Measurements from ENCODE around the gene C12orf57. TPM values are rescaled to one million over a fixed set of nuclear protein-coding genes. Genes with fewer than 3 reads are reported as not detected.

Gene C12orf57
- total RNA-seq, 1 experiment from 2014 or later, result 103 TPM

- peaks cover 42% of the 10 kb centered on the region for H3K4me1 Mint-ChIP-seq (ENCODE audit: low read depth, unreplicated experiment)
- CTCF ChIA-PET, result interaction anchor here (0.6 kb wide), 1 partner anchor 36 kb away, joined by 4 read pairs; no protein-coding TSS in a partner anchor
- peaks cover 92% of the 10 kb centered on the region for H3K36me3 Mint-ChIP-seq (ENCODE audit: insufficient read depth, unreplicated experiment)
- H3K27me3 Mint-ChIP-seq (ENCODE audit: unreplicated experiment), result no peaks in the 10 kb centered on the region
- TF ChIP-seq CTCF (IDR thresholded peaks at IDR 0.05; ENCODE audit: unreplicated experiment), result no peak
- H3K4me3 Mint-ChIP-seq (ENCODE audit: low read depth, unreplicated experiment), result no peak overlapping the region
- intact Hi-C loops (cut with micrococcal nuclease; ENCODE audit: unreplicated experiment), result no loop called here
- DNase-seq, result no peak
- H3K9me3 Mint-ChIP-seq (ENCODE audit: low read depth, unreplicated experiment), result no peaks in the 10 kb centered on the region
- H3K27ac Mint-ChIP-seq (ENCODE audit: unreplicated experiment), result no peak overlapping the region
- no TSS peak for BruUV-seq (replicated peaks)
Observed at GRCh38 chr12:6967651-6968100, 23.9 kb downstream of the C12orf57 start.

DNA sequence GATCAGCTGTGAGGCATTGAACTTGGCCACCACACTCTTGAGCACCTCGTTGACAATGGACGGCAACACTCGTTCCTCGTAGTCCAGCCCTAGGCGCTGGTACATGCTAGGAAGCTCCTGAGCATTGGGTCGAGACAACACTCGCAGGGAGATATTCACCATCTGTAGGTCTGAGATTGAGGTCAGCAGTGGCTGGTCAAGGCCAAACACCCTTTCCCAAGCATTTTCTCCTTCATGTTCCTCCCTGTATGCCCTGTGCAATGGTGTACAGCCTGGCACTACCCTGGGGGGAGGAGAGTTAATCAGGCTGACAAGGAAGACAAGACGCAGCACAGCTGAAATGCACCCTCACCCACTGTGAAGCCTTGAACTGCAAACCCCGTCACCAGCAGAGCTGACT is 24.6 kb downstream of the C12orf57 start:
- DNase-seq, result no peak
- H3K36me3 Mint-ChIP-seq (ENCODE audit: insufficient read depth, unreplicated experiment), result peaks cover 92% of the 10 kb centered on the region
- H3K9me3 Mint-ChIP-seq (ENCODE audit: low read depth, unreplicated experiment), result no peaks in the 10 kb centered on the region
- CTCF ChIA-PET, result interaction anchor here (0.6 to 1.5 kb wide), 3 partner anchors 22 to 37 kb away, joined by 4 to 6 read pairs (median 4); no protein-coding TSS in a partner anchor
- no TSS peak for BruUV-seq (replicated peaks)
- no peaks in the 10 kb centered on the region for H3K27me3 Mint-ChIP-seq (ENCODE audit: unreplicated experiment)
- peak overlapping the region; percentile 81 for H3K4me3 Mint-ChIP-seq (ENCODE audit: low read depth, unreplicated experiment)
- intact Hi-C loops (cut with micrococcal nuclease; ENCODE audit: unreplicated experiment), result no loop called here
- TF ChIP-seq CTCF (IDR thresholded peaks at IDR 0.05; ENCODE audit: unreplicated experiment), result no peak
- H3K4me1 Mint-ChIP-seq (ENCODE audit: low read depth, unreplicated experiment), result peaks cover 46% of the 10 kb centered on the region
- H3K27ac Mint-ChIP-seq (ENCODE audit: unreplicated experiment), result peak overlapping the region; percentile 88

DNA sequence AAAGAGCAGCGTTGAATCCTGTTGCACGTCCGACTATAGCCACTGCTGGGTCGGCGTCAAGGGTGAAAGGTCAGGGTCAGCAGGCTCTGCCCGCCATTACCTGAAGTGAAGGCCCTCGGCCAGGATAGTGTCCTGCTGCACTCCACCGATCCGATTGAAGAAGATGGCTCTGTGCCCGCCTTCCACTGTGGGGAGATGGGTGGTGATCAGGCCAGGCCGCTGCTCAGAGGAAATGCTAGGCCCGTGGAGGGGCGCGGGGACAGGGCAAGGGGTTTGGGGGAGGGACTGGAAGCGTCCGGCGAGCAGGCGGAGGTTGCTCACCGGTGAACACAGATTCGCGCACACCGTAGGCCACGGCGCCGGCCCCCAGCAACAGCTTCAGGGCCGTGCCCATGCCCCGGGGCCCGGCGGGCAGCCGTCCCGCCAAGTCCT is 26.3 kb downstream of the C12orf57 start:
- peak overlapping the region; percentile 81 for H3K4me3 Mint-ChIP-seq (ENCODE audit: low read depth, unreplicated experiment)
- intact Hi-C loops (cut with micrococcal nuclease; ENCODE audit: unreplicated experiment), result no loop called here
- CTCF ChIA-PET, result no interaction called here
- TF ChIP-seq CTCF (IDR thresholded peaks at IDR 0.05; ENCODE audit: unreplicated experiment), result no peak
- peak overlapping the region; percentile 88 for H3K27ac Mint-ChIP-seq (ENCODE audit: unreplicated experiment)
- DNase-seq, result no peak
- H3K27me3 Mint-ChIP-seq (ENCODE audit: unreplicated experiment), result no peaks in the 10 kb centered on the region
- H3K4me1 Mint-ChIP-seq (ENCODE audit: low read depth, unreplicated experiment), result peaks cover 40% of the 10 kb centered on the region
- no TSS peak for BruUV-seq (replicated peaks)
- peaks cover 83% of the 10 kb centered on the region for H3K36me3 Mint-ChIP-seq (ENCODE audit: insufficient read depth, unreplicated experiment)
- H3K9me3 Mint-ChIP-seq (ENCODE audit: low read depth, unreplicated experiment), result no peaks in the 10 kb centered on the region

- peaks cover 79% of the 10 kb centered on the region for H3K36me3 Mint-ChIP-seq (ENCODE audit: insufficient read depth, unreplicated experiment)
- CTCF ChIA-PET, result interaction anchor here (1.5 kb wide), 1 partner anchor 12 kb away, joined by 3 read pairs; no protein-coding TSS in a partner anchor
- no TSS peak for BruUV-seq (replicated peaks)
- no peak overlapping the region for H3K4me3 Mint-ChIP-seq (ENCODE audit: low read depth, unreplicated experiment)
- H3K4me1 Mint-ChIP-seq (ENCODE audit: low read depth, unreplicated experiment), result peaks cover 17% of the 10 kb centered on the region
- H3K27me3 Mint-ChIP-seq (ENCODE audit: unreplicated experiment), result no peaks in the 10 kb centered on the region
- no peak for DNase-seq
- no peaks in the 10 kb centered on the region for H3K9me3 Mint-ChIP-seq (ENCODE audit: low read depth, unreplicated experiment)
- no peak overlapping the region for H3K27ac Mint-ChIP-seq (ENCODE audit: unreplicated experiment)
- TF ChIP-seq CTCF (IDR thresholded peaks at IDR 0.05; ENCODE audit: unreplicated experiment), result no peak
- intact Hi-C loops (cut with micrococcal nuclease; ENCODE audit: unreplicated experiment), result no loop called here
Observed at GRCh38 chr12:6974180-6974579, 30.4 kb downstream of the C12orf57 start.

Data from Calu3 (cell line).